ENCODE measurements around the gene SLC4A2.

SLC4A2 gene

GRCh38 chr7:151124899-151125399 lies 65.6 kb downstream of the SLC4A2 start:
- DNase-seq (ENCODE audit: extremely low read depth in 1 of 2, low read depth in 1 of 2): no peak

GRCh38 chr7:151125470-151125845 lies 66.1 kb downstream of the SLC4A2 start:
- DNase-seq (ENCODE audit: extremely low read depth in 1 of 2, low read depth in 1 of 2): no peak

- DNase-seq (ENCODE audit: extremely low read depth in 1 of 2, low read depth in 1 of 2): no peak
These were observed 66.6 kb downstream of the SLC4A2 start for GRCh38 chr7:151125846-151126481.

All from stimulated activated CD8-positive, alpha-beta memory T cell treated with anti-CD3 and anti-CD28 coated beads, Interleukin-7, amount 100 ng/mL, for 48 hours (primary cell).